Neural cell (in vitro differentiated cells): ENCODE data around the gene C16orf89. TPM values are rescaled to one million over a fixed set of nuclear protein-coding genes. Genes with fewer than 3 reads are reported as not detected.

ENCODE experiments used
- H2AFZ ChIP-seq: fragments of 200-600, 300-800 bp; sonication (generic), shearing (Covaris generic); 2 replicates; pipeline ENCODE4 v1.6.0; 2014; ENCODE audit warnings: low read depth, mild to moderate bottlenecking, antibody characterized with exemption, low read length, moderate library complexity
- H3F3A ChIP-seq: fragments of 200-600 bp; shearing (Covaris generic); 2 replicates; pipeline ENCODE4 v1.6.1; 2016; ENCODE audit warnings: mild to moderate bottlenecking, moderate library complexity, mixed read lengths, antibody characterized with exemption, low read length; ENCODE audit not compliant: insufficient read depth, poor library complexity, severe bottlenecking
- H3K27ac ChIP-seq: fragments of 200-600, 300-800 bp; sonication (generic), shearing (Covaris generic); 2 replicates; pipeline ENCODE4 v1.5.1; 2014; ENCODE audit warnings: mild to moderate bottlenecking, low read length, moderate library complexity
- H3K27me3 ChIP-seq: fragments of 300-800, 200-600 bp; sonication (generic), shearing (Covaris generic); 2 replicates; pipeline ENCODE4 v1.6.0; 2014; ENCODE audit warnings: mild to moderate bottlenecking, low read depth, low read length, moderate library complexity; ENCODE audit not compliant: insufficient read depth
- H3K36me3 ChIP-seq: fragments of 300-800, 200-600 bp; sonication (generic), shearing (Covaris generic); 2 replicates; pipeline ENCODE4 v1.5.1; 2014; ENCODE audit warnings: mild to moderate bottlenecking, antibody characterized with exemption, low read length, moderate library complexity; ENCODE audit not compliant: insufficient read depth
- H3K4me2 ChIP-seq: fragments of 300-800, 200-600 bp; sonication (generic), shearing (Covaris generic); 2 replicates; pipeline ENCODE4 v1.6.0; 2014; ENCODE audit warnings: mild to moderate bottlenecking, low read length
- H3K4me3 ChIP-seq: fragments of 300-800, 200-600 bp; sonication (generic), shearing (Covaris generic); 2 replicates; pipeline ENCODE4 v1.5.1; 2014; ENCODE audit warnings: mild to moderate bottlenecking, low read length, moderate library complexity
- H3K79me2 ChIP-seq: fragments of 200-600 bp; shearing (Covaris generic); replicated peaks from 2 replicates; pipeline ENCODE4 v1.6.0; 2014; ENCODE audit warnings: mild to moderate bottlenecking, low read length, moderate library complexity; ENCODE audit not compliant: insufficient read depth
- H3K9ac ChIP-seq: fragments of 300-800, 200-600 bp; sonication (generic), shearing (Covaris generic); 2 replicates; pipeline ENCODE4 v1.6.1; 2016; ENCODE audit warnings: mild to moderate bottlenecking, low read length, mixed read lengths
- H3K9me2 ChIP-seq: fragments of 200-600 bp; shearing (Covaris generic); 2 replicates; pipeline ENCODE4 v1.6.1; 2016; ENCODE audit warnings: mild to moderate bottlenecking, low read length, mixed read lengths; ENCODE audit not compliant: insufficient read depth
- H3K9me3 ChIP-seq: fragments of 200-600, 300-800 bp; sonication (generic), shearing (Covaris generic); 2 replicates; pipeline ENCODE4 v1.6.1; 2016; ENCODE audit warnings: mild to moderate bottlenecking, mixed run types, low read length, moderate library complexity, mixed read lengths
- H4K20me1 ChIP-seq: fragments of 200-600 bp; shearing (Covaris generic); 2 replicates; pipeline ENCODE4 v1.6.1; 2016; ENCODE audit warnings: mild to moderate bottlenecking, mixed run types; ENCODE audit not compliant: insufficient read depth
- CTCF ChIP-seq: fragments of 450-650 bp; IDR thresholded peaks from 2 replicates; pipeline ENCODE4 v1.5.1; 2014; ENCODE audit warnings: antibody characterized with exemption, mild to moderate bottlenecking, moderate library complexity; ENCODE audit not compliant: poor library complexity, severe bottlenecking
- EP300 ChIP-seq: fragments of 450-650 bp; conservative IDR thresholded peaks from 2 replicates; pipeline ENCODE4 v1.6.1; 2014; ENCODE audit warnings: antibody characterized with exemption, mild to moderate bottlenecking, moderate library complexity; ENCODE audit not compliant: poor library complexity, severe bottlenecking
- EZH2 ChIP-seq: fragments of 200-600, 300-800 bp; shearing (Covaris generic), sonication (generic); IDR thresholded peaks from 2 replicates; pipeline ENCODE4 v1.6.1; 2014; ENCODE audit warnings: antibody characterized with exemption, low read length, borderline replicate concordance, mild to moderate bottlenecking; ENCODE audit not compliant: insufficient read depth, poor library complexity, severe bottlenecking
- MXI1 ChIP-seq: fragments of 450-650 bp; conservative IDR thresholded peaks from 2 replicates; pipeline ENCODE4 v1.6.1; 2014; ENCODE audit warnings: antibody characterized with exemption, mild to moderate bottlenecking; ENCODE audit not compliant: poor library complexity, severe bottlenecking
- POLR2AphosphoS5 ChIP-seq: IDR thresholded peaks from 2 replicates; pipeline ENCODE4 v1.6.1; 2012
- RAD21 ChIP-seq: fragments of 450-650 bp; conservative IDR thresholded peaks from 2 replicates; pipeline ENCODE4 v1.6.1; 2014; ENCODE audit warnings: antibody characterized with exemption, mild to moderate bottlenecking, moderate library complexity
- SMC3 ChIP-seq: fragments of 450-650 bp; conservative IDR thresholded peaks from 2 replicates; pipeline ENCODE4 v1.6.1; 2014; ENCODE audit warnings: antibody characterized with exemption, mild to moderate bottlenecking, moderate library complexity; ENCODE audit not compliant: poor library complexity
- TAF1 ChIP-seq: IDR thresholded peaks from 2 replicates; pipeline ENCODE4 v1.6.1; 2012; ENCODE audit warnings: low read depth
- polyA plus RNA-seq: library from polyadenylated mRNA; depleted of rRNA; stranded (reverse); fragments of >200 nt; gene quantifications from 2 replicates; pipeline ENCODE4 v1.2.3, GENCODE V29; 2014
- TF ChIP-seq, protein P1 (sequence below): IDR thresholded peaks from 2 replicates; pipeline ENCODE4 v1.6.1; 2012; ENCODE audit warnings: borderline replicate concordance

Gene C16orf89
- polyA plus RNA-seq, 1 donor from 2014 or later = not detected

DNA sequence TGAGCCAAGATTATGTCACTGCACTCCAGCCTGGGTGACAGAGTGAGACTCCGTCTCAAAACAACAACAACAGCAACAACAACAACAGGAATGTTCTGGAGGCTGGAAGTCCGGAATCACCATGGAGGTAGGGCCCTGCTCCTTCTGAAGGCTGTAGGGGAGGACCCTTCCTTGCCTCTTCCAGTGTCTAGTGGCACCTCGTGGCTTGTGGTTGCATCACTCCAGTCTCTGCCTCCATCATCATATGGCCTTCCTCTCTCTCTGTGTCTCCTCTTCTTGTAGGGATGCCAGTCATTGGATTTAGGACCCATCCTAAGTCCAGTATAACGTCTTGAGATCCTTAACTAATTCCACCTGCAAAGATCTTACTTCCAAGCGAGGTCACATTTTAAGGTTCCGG is 46.0 kb downstream of the C16orf89 start:
- no peak overlapping the region for H3K27ac ChIP-seq
- H3K79me2 ChIP-seq = no peaks in the 10 kb centered on the region
- H3K36me3 ChIP-seq = no peaks in the 10 kb centered on the region
- H3F3A ChIP-seq = no peaks in the 10 kb centered on the region
- no peak overlapping the region for H3K9ac ChIP-seq
- no peaks in the 10 kb centered on the region for H3K9me3 ChIP-seq
- H3K27me3 ChIP-seq = no peaks in the 10 kb centered on the region
- H3K9me2 ChIP-seq = no peaks in the 10 kb centered on the region
- H3K4me2 ChIP-seq = no peak overlapping the region
- H4K20me1 ChIP-seq = no peaks in the 10 kb centered on the region
- H3K4me3 ChIP-seq = no peak overlapping the region
- no peak overlapping the region for H2AFZ ChIP-seq
- TF ChIP-seq MXI1 (no peak), EP300 (no peak), SMC3 (no peak), POLR2AphosphoS5 (no peak), CTCF (no peak), RAD21 (no peak), TAF1 (no peak), EZH2 (no peak)
- TF ChIP-seq, protein P1, sequence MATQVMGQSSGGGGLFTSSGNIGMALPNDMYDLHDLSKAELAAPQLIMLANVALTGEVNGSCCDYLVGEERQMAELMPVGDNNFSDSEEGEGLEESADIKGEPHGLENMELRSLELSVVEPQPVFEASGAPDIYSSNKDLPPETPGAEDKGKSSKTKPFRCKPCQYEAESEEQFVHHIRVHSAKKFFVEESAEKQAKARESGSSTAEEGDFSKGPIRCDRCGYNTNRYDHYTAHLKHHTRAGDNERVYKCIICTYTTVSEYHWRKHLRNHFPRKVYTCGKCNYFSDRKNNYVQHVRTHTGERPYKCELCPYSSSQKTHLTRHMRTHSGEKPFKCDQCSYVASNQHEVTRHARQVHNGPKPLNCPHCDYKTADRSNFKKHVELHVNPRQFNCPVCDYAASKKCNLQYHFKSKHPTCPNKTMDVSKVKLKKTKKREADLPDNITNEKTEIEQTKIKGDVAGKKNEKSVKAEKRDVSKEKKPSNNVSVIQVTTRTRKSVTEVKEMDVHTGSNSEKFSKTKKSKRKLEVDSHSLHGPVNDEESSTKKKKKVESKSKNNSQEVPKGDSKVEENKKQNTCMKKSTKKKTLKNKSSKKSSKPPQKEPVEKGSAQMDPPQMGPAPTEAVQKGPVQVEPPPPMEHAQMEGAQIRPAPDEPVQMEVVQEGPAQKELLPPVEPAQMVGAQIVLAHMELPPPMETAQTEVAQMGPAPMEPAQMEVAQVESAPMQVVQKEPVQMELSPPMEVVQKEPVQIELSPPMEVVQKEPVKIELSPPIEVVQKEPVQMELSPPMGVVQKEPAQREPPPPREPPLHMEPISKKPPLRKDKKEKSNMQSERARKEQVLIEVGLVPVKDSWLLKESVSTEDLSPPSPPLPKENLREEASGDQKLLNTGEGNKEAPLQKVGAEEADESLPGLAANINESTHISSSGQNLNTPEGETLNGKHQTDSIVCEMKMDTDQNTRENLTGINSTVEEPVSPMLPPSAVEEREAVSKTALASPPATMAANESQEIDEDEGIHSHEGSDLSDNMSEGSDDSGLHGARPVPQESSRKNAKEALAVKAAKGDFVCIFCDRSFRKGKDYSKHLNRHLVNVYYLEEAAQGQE = no peak

DNA sequence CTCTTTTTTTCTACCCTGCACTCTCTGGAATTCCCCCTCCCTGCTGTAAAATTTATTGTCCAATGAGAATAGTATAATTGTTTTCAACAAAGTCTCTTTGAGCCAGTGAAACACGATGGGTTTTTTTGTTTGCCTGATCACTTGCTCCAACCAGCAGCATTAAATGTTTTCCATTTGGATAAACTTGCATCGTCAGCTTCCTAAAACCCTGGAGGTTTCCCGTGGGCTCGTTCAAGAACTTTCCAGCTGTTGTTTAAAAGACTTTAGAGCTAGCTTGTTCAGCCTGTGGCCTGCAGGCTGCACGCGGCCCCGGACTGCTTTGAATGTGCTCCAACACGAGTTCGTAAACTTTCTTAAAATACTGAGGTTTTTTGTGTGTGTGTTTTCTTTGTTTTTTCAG is 47.0 kb downstream of the C16orf89 start:
- Histone ChIP-seq H3F3A (no peaks in the 10 kb centered on the region), H3K9me2 (no peaks in the 10 kb centered on the region), H3K9ac (no peak overlapping the region), H3K36me3 (no peaks in the 10 kb centered on the region), H3K27ac (no peak overlapping the region), H3K9me3 (no peaks in the 10 kb centered on the region), H3K4me3 (no peak overlapping the region), H3K27me3 (no peaks in the 10 kb centered on the region), H3K79me2 (no peaks in the 10 kb centered on the region), H4K20me1 (no peaks in the 10 kb centered on the region), H3K4me2 (no peak overlapping the region), H2AFZ (no peak overlapping the region)
- TF ChIP-seq EZH2 (no peak), RAD21 (no peak)

DNA sequence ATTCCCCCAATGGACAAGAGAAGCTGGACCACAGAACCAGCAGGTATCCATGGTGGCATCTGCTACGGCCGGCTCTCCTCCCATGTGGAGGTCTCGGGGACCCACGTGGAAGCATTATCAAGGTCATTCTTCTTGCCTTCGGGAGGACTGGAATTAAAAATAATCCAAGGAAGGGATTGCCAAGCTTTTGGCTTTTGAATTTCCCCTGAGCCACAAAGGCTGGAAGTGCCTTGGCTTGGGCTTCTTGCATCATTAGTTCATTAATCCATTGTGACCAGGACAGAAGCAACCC is 48.1 kb downstream of the C16orf89 start:
- Histone ChIP-seq H3F3A (no peaks in the 10 kb centered on the region), H3K9me3 (no peaks in the 10 kb centered on the region), H3K9ac (no peak overlapping the region), H3K36me3 (no peaks in the 10 kb centered on the region), H3K79me2 (no peaks in the 10 kb centered on the region), H2AFZ (no peak overlapping the region), H3K27ac (no peak overlapping the region), H3K9me2 (no peaks in the 10 kb centered on the region), H3K4me3 (no peak overlapping the region), H3K4me2 (no peak overlapping the region), H3K27me3 (no peaks in the 10 kb centered on the region), H4K20me1 (no peaks in the 10 kb centered on the region)
- TF ChIP-seq, protein P1 = no peak
- TF ChIP-seq EZH2 (no peak), RAD21 (no peak), POLR2AphosphoS5 (no peak), CTCF (no peak), TAF1 (no peak), MXI1 (no peak), EP300 (no peak), SMC3 (no peak)
